ENCODE data around the gene TARS1.
A peak's percentile ranks its signal among the peaks of the same experiment; 100 is the strongest.

Gene TARS1

DNA sequence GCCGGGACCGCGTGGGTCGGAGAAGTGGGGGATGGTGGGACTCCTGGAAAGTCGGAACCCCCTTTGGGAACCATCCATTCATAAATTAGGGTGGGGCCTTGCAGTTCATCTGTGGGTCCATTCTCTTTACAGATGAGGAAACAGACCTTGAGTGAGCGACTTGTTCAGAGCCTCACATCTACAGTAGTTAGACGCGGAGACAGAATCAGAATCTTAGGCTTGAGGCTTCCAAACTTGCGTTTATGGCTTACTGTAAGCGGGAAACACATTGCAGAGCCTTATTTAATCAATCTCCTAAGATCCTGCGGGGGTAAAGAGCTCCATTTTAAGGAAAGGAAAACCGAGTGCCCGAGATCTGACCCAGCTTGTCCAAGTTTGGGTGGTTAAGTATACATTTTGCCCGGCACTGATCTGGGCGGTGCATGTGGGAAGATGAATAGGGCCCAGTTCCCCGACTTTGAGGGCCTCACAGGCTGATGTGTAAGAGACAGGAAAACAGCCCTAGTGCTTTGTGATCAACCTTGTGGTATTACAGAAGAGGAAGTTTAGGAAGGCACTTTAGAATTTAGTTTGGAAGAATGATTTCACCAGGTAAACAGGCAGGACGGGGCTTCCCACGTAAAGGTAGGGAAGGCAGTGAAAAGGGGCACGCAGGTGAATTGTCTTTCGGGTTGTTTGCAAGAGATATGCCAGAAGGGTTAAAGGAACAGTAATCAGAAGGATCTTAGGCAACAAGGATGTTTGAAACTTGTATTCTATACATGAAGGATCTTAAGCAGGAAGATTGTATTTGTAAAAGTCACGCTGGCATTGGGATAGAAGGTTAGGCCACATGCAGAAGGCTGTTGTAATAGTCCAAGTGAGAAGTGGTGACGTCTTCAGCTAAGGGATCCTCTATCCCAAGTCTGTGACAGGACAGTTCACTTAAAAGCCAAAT is 744 bp downstream of the TARS1 start:
- DNase-seq: peak; percentile 20

DNA sequence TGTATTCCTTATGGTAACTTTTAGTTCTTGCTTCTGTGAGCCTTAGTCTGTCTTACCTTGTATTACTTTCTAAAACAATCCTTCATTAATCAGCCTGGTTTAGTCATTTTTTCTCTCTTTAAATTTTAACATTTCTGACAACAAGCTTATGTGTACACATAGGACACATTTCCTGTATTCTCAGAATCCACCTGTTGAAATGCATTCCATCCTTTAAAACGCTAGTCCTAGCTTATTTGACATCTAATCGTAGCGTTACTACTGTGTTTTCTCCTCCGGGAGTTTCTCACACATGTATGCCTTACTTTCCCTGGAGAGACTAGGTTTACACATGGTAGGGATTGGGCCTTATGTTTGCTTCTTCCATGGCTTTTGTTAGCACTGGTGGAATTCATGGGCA is 3.8 kb downstream of the TARS1 start:
- no peak for DNase-seq

DNA sequence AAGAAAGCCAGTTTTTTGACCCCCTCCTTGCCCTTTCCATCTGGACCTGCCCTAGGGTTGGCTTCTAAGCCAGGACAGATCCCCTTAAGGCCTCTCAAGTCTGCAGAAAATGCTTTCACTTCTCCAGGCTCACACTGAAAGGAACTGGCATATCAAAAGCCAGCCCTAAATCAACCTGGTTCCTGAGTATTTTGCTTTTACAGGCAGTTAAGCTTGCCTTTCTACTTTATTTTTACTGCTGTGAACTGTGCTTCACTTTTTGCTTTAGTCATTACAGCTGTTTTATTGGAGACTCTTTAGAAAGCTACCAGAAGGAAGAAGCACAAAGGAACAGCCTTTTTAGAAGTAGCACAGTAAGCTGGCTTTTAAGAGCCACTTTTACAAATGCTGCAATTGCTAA is 5.0 kb downstream of the TARS1 start:
- no peak for DNase-seq

DNA sequence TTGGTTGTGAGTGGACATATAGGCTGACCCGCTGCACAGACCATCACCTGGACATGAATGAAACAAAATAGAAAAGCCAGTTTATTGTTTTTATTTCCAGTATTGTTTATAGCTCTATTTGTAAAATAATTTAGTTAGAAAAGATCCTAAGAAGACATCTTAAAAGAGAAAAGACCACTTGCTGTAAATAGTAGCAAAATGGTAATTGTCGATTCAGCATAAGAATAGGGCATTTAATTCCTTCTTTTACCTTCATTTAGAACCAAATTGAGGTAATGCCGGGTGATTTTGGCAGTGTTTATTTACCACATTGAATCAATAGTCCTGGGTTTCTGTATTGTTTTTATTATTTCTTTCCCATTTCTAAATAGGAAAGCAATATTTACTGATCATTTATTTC is 7.4 kb downstream of the TARS1 start:
- no peak for DNase-seq

DNA sequence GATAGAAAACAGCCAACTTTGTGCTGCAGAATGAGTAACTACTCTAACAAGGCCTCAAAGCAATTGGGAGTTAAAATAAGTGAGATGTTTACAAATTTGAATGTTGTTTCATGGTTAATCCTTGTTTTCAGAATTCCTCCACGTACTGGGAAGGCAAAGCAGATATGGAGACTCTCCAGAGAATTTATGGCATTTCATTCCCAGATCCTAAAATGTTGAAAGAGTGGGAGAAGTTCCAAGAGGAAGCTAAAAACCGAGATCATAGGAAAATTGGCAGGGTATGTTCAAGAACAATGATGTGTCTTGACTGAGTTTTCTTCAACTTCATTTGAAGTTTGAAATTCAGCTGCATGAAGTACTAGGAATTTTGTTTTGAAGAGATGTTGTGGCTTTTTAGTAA is 16.4 kb downstream of the TARS1 start:
- no peak for DNase-seq

DNA sequence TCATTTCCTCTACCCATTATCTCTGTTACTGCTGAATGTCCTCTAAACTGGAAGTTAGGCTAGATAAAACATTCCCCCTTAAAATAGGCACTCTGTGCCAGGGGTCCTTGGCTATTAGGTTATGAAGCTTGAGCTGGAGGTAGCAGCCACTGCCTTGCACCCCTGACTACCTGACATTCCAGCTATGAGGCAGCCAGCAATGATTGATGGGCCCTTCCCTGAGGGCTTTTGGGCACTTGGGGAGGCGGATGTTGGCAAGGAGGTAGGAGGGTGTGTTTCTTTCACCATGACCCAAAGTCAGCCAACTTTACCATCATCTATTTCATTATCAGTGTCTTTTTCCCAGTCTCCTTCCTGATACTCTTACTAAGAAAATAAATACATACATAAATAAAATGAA is 17.1 kb downstream of the TARS1 start:
- DNase-seq: no peak

DNA sequence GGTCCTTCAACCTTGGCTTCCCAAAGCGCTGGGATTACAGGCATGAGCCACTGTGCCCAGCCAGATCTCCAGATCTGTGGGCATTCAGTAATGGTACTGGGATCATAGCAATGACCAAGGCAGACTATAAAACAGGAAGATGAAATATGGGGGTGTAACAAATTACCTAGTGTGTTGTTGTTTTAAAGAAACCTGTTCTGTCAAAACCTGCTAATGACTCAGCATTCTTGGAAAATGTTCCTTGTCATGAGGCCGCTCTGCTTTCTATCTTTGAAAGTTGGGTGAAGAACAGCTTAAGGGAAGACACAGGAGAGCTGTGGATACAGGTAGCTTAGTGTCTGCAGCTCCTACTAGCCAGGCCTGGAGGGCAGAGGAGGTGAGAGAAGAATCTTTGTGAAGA is 19.4 kb downstream of the TARS1 start:
- no peak for DNase-seq

DNA sequence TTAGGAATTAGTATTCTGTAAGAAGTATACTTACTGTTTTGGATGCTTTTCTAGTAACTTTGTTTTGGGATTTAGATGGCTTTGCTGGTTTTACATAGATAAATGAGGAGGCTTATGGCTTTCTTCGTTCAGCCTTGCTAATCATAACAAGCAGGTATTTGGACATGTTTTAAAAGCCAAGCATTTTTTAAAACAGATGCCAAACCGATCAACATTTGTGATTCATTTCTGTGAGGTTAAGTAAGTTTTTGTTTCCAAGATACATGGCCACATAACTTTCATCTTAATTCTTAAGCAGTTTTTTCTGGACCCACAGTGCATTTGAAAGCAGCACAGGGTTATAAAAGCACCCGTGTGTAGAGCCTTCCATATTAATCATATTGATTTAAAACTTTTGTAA is 21.7 kb downstream of the TARS1 start:
- DNase-seq: no peak

DNA sequence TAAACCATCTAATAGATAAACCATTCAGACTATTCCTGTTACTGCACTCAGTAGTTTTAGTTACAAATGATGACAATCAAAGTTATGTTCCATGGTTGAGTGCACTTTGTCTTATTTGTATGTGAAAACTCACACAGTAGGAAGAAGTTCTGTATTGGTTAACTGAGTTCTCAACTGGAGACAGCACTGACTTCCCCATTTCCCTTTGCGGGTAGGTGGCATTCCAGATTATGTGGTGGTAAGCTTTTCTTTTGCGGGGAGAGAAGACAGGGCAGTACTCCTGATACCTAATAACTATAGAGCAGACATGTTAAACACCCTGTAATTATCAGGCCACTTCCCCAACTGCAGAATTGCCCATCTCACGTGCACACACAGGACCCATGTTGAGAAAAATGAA is 24.4 kb downstream of the TARS1 start:
- DNase-seq: no peak

DNA sequence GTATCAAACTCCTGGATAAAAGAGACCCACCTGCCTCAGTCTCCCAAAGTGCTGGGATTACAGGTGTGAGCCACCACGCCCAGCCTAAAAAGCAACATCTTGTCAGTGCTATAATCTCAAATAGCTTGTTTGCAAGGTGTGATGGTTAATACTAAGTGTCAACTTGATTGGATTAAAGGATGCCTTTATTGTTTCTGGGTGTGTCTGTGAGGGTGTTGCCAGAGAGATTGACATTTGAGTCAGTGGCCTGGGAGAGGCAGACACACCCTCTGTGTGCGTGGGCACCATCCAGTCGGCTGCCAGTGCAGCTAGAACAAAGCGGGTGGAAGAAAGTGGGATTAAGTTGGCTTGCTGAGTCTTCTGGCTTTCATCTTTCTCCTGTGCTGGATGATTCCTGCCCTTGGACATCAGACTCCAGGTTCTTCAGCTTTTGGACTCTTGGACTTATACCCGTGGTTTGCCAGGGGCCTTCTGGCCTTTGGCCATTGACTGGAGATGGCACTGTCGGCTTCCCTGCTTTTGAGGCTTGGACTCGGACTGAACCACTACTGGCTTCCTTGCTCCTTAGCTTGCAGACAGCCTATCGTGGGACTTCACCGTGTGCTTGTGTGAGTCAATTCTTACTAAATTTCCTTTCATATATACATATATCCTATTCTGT is 28.1 kb downstream of the TARS1 start:
- DNase-seq: no peak

DNA sequence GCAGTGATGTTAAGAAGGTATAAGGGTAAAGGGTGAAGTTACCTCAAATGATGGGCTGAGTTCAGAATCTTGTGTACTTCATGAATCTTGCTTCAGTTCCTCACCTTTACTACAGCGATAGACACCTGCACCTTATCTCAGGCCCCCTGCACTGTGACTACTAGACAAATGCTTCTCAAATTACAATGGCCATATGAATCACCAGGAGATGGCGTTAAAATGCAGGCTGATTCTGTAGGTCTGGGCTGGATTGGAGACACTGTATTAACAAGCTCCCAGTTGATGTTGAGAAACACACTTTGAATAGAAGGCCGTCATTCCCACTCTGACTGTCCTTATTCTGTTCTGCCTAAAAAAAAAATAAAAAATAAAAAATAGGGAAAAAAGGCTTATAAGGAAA is 29.8 kb downstream of the TARS1 start:
- DNase-seq: peak; percentile 30

DNA sequence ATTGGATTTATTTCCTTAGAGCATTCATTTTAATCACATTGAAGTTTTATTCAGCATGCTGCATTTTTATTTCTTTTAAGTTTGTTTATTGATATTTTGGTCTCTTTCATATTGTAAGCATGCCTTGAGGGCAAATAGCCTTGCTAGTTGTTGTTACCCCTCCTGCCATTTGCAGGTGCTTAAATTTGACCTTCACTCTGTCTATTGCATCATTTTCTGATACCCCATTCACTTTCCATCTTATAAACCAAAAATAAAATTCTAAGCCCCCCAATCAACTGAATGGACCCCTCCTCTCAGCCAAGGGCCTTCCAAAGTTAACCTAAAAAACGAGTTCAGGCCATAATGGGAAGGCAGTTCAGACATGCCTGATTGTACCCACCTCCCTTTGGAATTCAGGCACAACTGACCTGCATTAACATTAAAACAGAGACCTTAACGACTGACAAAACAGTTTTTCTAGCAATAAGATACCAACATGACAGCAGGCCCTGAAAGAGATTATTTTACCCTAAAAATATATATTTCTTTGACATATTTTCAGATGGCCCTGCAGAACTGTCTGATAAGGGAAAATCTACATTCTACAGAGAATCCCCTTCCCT is 32.1 kb downstream of the TARS1 start:
- DNase-seq: no peak

DNA sequence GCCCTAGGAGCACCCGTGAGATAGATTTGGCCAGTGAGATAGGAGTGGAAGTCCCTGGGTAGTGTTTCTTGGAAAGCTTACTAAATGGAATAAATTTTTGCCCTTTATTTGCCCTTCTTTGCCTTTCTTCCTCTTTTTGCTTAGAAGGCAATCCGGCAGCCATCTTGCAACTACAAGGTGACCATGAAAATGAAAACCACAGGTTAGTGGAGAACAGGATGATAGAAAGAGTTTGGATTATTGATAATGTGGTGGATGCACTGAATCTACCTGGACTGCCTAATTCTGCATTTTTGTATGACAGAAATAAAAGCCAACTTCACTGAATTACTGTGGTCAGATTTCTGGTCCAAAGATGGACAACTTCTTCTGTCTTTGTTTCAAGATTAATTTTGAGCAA is 33.2 kb downstream of the TARS1 start:
- DNase-seq: no peak

DNA sequence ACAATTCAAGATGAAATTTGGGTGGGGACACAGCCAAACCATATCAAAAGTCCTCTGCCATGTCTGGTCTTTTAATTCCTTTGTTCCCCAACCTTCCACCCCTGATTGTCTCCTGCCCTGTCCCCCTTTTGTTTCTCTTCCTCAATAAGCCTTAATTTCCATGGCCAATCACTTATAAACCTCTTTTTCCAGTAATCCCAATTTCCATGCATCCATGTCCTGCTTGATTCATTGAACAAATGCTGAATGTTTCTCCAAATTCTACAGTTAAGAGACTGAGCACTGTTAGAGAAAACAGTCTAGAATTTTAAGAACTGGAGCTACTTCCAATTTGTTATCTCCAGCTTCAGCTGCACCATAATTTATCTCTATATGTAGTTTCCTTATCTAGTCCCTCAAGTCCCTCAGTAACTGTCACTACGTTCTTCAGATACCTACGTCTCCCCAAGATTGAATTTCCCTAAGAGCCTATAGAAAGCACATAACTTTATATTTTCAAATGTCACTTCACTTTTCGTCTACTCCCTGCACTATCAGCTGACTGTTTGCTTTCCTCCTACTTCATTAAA is 34.2 kb downstream of the TARS1 start:
- no peak for DNase-seq

DNA sequence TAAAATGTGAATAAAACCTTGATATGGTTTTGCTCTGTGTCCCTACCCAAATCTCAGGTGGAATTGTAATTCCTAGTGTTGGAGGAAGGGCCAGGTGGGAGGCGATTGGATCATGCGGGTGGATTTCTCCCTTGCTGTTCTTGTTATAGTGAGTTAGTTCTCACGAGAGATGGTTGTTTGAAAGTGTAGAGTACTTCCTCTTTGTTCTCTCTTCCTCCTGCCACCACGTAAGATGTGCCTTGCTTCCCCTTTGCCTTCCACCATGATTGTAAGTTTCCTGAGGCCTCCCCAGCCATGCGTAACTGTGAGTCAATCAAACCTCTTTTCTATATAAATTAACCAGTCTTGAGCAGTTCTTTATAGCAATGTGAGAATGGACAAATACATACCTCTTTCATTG is 34.9 kb downstream of the TARS1 start:
- DNase-seq: no peak

DNA sequence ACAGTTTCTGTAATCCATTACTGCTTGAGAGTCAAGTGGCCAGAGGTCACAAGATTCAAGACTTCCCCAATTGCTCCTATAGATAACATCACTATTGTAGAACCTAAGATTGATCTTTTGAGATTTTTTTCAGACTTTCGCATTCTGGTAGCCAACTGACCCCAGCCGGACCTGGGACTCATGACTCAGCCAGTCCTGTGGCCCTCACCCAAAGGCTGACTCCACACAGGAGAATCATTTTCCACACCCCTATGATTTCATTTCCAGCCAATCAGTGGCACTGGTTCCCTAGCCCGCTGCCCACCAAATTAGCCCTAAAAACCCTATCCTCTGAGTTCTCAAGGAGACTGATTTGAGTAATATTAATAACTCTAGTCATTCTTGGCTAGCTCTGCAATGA is 36.2 kb downstream of the TARS1 start:
- DNase-seq: no peak

DNA sequence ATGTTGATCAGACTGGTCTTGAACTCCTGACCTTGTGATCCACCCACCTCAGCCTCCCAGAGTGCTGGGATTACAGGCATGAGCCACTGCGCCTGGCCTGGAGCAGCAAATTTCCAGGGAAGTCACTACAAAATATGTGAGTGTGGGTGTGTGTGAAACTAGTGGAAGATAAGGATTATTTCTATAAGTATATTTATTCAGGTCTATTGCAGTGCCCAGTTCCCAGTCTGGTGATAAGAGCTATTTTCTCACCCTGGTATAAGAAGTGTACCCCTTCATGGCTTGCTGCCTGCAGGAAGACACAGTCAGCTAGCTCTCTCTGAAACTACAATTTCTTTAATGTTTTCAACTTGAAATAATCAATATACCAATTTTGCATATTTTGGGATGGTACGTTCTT is 37.1 kb downstream of the TARS1 start:
- DNase-seq: no peak

DNA sequence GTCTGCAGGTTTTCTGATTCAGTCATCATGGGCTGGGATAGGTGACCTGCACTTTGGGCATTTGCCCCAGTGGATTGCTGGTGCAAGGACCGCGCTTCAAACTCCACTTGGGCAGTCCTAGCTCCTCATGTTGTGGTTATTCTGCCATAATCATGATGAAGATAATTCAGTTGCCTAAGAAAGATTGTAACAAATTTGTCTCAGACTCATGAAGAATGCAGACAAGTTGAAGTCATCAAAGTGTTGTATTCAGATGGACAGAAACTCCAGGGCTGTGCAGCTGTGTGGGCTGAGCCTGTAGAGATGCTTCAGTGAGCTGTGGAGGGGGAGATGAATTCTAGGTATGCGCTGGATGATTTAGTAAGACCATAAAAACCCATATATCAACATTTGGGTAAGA is 38.5 kb downstream of the TARS1 start:
- DNase-seq: no peak

DNA sequence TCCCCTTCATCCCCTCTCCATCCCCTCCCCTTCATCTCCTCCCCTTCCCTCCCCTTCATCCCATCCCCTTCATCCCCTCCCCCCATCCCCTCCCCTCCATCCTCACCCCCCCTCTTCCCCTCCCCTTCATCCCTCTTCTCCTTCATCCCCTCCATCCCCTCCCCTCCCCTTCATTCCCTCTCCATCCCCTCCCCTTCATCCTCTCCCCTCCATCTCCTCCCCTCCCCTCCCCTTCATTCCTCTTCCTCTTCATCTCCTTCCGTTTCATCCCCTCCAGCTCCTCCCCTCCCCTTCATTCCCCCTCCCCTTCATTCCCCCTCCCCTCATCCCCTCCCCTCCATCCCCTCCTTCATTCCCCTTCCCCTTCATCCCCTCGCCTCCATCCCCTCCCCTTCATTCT is 40.1 kb downstream of the TARS1 start:
- no peak for DNase-seq

DNA sequence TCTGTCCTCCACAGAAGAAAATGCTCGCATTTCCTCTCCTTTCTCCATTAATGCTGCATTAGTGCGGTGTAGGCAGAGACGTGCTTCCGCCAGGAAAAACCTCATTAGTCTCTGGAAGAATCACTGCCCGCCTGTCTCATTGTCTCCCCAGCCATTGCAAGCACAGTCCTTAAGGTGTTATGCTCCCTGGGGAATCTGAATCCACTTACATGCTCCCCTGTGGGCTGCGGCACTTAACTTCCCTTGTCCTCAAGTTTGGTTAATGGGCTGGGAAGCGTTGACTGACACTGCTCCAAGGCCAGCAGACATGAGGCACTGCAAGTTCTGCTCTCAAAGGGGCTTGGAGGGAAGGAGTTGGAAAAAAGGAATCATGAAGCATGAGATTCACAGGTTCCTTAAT is 41.6 kb downstream of the TARS1 start:
- DNase-seq: peak; percentile 24

DNA sequence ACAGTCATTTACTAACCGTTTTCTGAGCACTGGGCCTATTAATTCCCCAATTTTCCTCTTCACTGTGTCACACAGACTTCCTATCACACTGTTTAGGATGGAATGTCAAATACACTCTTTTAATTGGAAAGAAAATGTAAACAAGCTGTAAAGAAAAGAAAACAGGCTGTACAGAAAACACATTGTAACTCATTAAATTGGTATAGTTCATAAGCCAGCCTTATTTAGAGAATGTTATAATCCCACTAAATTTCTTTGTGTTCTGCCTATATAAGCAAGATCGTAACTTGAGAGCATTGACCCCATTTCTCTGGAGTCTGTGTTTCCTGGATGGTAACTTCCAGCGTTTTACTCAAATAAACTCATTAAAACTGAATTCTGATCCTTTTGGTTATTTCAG is 46.5 kb downstream of the TARS1 start:
- DNase-seq: no peak

DNA sequence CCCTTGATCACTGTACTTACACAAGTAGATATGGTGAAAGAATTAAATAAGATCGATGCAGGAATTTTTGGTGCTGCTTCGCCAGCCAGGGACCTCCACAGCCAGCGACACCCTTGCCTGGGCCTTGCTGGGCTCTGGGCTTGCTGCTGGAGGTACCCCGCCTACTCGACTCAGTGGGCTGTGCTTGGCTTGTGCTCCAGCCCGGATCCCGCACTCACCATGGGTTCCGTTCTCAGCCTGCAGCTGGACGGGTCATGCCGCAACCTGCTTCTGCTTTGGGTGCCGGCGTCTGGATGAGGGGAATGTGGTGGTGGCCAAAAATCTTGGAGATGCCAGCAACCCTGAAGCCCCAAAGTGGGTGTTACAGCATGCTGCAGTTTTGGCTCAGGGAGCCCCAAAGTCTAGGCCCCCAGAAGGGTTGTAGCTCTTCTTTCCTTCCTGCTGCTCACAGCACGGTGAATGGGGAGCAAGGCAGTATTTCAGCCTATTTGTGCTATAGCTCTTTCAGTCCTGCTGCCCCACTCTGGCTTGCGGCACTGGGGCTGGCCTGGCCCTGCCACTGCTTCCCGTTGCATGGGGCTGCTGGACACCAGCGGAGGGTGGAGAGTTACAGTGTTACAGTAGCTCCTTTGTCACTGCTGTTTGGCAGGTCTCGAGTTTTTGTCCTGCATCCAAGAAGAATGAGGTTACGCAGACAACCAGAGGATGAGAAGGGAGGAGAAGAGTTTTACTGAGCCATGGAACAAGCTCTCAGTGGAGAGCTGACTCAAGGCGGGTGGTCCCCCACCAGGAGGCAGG is 48.0 kb downstream of the TARS1 start:
- no peak for DNase-seq

DNA sequence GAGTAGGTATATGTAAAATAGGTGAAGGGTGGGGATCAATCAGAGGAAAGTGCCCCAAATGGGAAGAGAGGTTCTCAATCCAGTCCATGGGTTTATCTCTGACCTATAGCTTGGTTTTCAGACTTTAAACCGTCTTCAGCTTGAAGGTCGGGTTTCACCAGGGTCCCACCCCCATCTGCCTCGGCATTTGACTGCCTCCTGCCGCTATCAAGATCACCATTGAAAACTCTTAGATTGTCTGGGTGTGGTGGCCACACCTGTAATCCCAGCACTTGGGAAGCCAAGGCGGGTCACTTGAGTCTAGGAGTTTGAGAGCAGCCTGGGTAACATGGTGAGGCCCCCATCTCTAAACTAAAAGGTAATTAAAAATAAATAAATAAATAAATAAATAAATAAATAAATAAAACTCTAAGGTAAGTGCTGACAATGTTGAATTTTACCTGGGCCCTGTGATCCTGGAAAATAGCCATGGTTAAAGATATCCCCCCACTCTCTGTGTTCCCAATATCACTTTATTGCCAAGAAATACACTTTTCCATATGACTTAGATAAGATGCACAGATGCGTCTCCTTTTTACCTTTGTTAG is 48.8 kb downstream of the TARS1 start:
- no peak for DNase-seq

Measured in retina (tissue), 1 donor.